Left ventricle myocardium inferior (tissue), 1 donor: ENCODE results near the gene SMIM15. TPM values are rescaled to one million over a fixed set of nuclear protein-coding genes. Genes with fewer than 3 reads are reported as not detected.

Source experiments
- DNase-seq: peaks from one replicate; pipeline ENCODE4 v3.0.0-alpha.2; 2020
- H3K27ac ChIP-seq: fragments of 200-600 bp; replicated peaks from 2 replicates; pipeline ENCODE4 v1.8.0; 2021
- H3K27me3 ChIP-seq: fragments of 200-600 bp; 2 replicates; pipeline ENCODE4 v1.8.0; 2021; ENCODE audit warnings: low read depth
- H3K36me3 ChIP-seq: fragments of 200-600 bp; 2 replicates; pipeline ENCODE4 v1.8.0; 2021
- H3K4me1 ChIP-seq: fragments of 200-600 bp; 2 replicates; pipeline ENCODE4 v1.8.0; 2021
- H3K4me3 ChIP-seq: fragments of 200-600 bp; 2 replicates; pipeline ENCODE4 v1.8.0; 2021; ENCODE audit warnings: mild to moderate bottlenecking, moderate library complexity
- H3K9me3 ChIP-seq: fragments of 200-600 bp; replicated peaks from 2 replicates; pipeline ENCODE4 v1.8.0; 2021
- CTCF ChIP-seq: fragments of 200-600 bp; IDR thresholded peaks from 2 replicates; pipeline ENCODE4 v1.8.0; 2021; ENCODE audit warnings: antibody characterized with exemption, mild to moderate bottlenecking, borderline replicate concordance
- intact Hi-C: fragments of 100-400 bp; cut with micrococcal nuclease; formaldehyde crosslinking; loops from one replicate; pipeline ENCODE4 v1.11.0; 2022
- total RNA-seq: library from RNA; stranded (reverse); fragmentation: NEBNext Ultra II Directional; extraction: Animal tissue kit (Norgen Biotek cat#: 25700); gene quantifications from one replicate; pipeline ENCODE4 v1.2.1, GENCODE V29; 2021
- donor health status: DM: no; HTN: yes; CAD: no; lungs with severe emphysema.

SMIM15 gene
- total RNA-seq, 1 donor from 2014 or later, result 23.3 TPM

- Histone ChIP-seq H3K4me3 (peak overlapping the region; percentile 76), H3K27ac (no peak overlapping the region), H3K9me3 (peaks cover 6% of the 10 kb centered on the region)
Measured at GRCh38 chr5:61160497-61160896, 1.8 kb downstream of the SMIM15 start.

GRCh38 chr5:61159836-61160235 is 2.4 kb downstream of the SMIM15 start:
- no peak overlapping the region for H3K27ac ChIP-seq
- TF ChIP-seq CTCF, result no peak
- no peaks in the 10 kb centered on the region for H3K27me3 ChIP-seq
- H3K9me3 ChIP-seq, result peaks cover 6% of the 10 kb centered on the region
- intact Hi-C loops, result no loop called here
- H3K4me1 ChIP-seq, result peaks cover 54% of the 10 kb centered on the region
- no peak for DNase-seq
- no peak overlapping the region for H3K4me3 ChIP-seq
- peaks cover 47% of the 10 kb centered on the region for H3K36me3 ChIP-seq

More at GRCh38 chr5:61160497-61160896, 1.8 kb downstream of the SMIM15 start:
- intact Hi-C loops, result no loop called here
- TF ChIP-seq CTCF, result no peak
- DNase-seq, result no peak
- Histone ChIP-seq H3K36me3 (peaks cover 41% of the 10 kb centered on the region), H3K27me3 (no peaks in the 10 kb centered on the region), H3K4me1 (peaks cover 54% of the 10 kb centered on the region)

GRCh38 chr5:61159070-61159469 is 3.2 kb downstream of the SMIM15 start:
- Histone ChIP-seq H3K27ac (no peak overlapping the region), H3K4me1 (peaks cover 54% of the 10 kb centered on the region), H3K27me3 (no peaks in the 10 kb centered on the region), H3K4me3 (no peak overlapping the region), H3K9me3 (peaks cover 10% of the 10 kb centered on the region), H3K36me3 (peaks cover 47% of the 10 kb centered on the region)
- intact Hi-C loops, result no loop called here
- no peak for DNase-seq
- no peak for TF ChIP-seq CTCF

- no peak for TF ChIP-seq CTCF
- Histone ChIP-seq H3K4me1 (no peaks in the 10 kb centered on the region), H3K4me3 (no peak overlapping the region), H3K36me3 (peaks cover 15% of the 10 kb centered on the region), H3K27ac (no peak overlapping the region), H3K27me3 (no peaks in the 10 kb centered on the region), H3K9me3 (peaks cover 12% of the 10 kb centered on the region)
- no peak for DNase-seq
- intact Hi-C loops, result no loop called here
Measured at GRCh38 chr5:61151893-61152292, 10.4 kb downstream of the SMIM15 start.

GRCh38 chr5:61148515-61148914 is 13.8 kb downstream of the SMIM15 start:
- no peak overlapping the region for H3K4me3 ChIP-seq
- no peaks in the 10 kb centered on the region for H3K36me3 ChIP-seq
- no peaks in the 10 kb centered on the region for H3K4me1 ChIP-seq
- intact Hi-C loops, result no loop called here
- DNase-seq, result no peak
- no peaks in the 10 kb centered on the region for H3K27me3 ChIP-seq
- H3K27ac ChIP-seq, result no peak overlapping the region
- TF ChIP-seq CTCF, result no peak
- H3K9me3 ChIP-seq, result peaks cover 6% of the 10 kb centered on the region

GRCh38 chr5:61142811-61143210 is 19.5 kb downstream of the SMIM15 start:
- intact Hi-C loops, result no loop called here

More at GRCh38 chr5:61142811-61143210, 19.5 kb downstream of the SMIM15 start:
- no peak overlapping the region for H3K27ac ChIP-seq
- no peaks in the 10 kb centered on the region for H3K27me3 ChIP-seq
- TF ChIP-seq CTCF, result no peak
- H3K4me1 ChIP-seq, result no peaks in the 10 kb centered on the region
- no peaks in the 10 kb centered on the region for H3K36me3 ChIP-seq
- no peak for DNase-seq
- peaks cover 6% of the 10 kb centered on the region for H3K9me3 ChIP-seq
- H3K4me3 ChIP-seq, result no peak overlapping the region
